Mammary epithelial cell (primary cell): ENCODE measurements around the gene SPNS3.

Experiments used
- EZH2 ChIP-seq: IDR thresholded peaks from 2 replicates; pipeline ENCODE4 v1.6.1; 2012; ENCODE audit warnings: low read length, inconsistent platforms, borderline replicate concordance
- TF ChIP-seq, protein P1 (sequence below), 2 donors: IDR thresholded peaks in 1 of 2; conservative IDR thresholded peaks in 1 of 2; 2 replicates each; pipeline ENCODE4 v1.5.1; 2011 to 2012; ENCODE audit warnings: inconsistent platforms in 2 of 2, low read length in 2 of 2, mild to moderate bottlenecking in 2 of 2, control low read depth in 1 of 2, low read depth in 1 of 2; ENCODE audit not compliant: insufficient read depth in 1 of 2; ENCODE audit errors: extremely low read depth in 1 of 2

- no peak for TF ChIP-seq EZH2
- TF ChIP-seq, protein P1, sequence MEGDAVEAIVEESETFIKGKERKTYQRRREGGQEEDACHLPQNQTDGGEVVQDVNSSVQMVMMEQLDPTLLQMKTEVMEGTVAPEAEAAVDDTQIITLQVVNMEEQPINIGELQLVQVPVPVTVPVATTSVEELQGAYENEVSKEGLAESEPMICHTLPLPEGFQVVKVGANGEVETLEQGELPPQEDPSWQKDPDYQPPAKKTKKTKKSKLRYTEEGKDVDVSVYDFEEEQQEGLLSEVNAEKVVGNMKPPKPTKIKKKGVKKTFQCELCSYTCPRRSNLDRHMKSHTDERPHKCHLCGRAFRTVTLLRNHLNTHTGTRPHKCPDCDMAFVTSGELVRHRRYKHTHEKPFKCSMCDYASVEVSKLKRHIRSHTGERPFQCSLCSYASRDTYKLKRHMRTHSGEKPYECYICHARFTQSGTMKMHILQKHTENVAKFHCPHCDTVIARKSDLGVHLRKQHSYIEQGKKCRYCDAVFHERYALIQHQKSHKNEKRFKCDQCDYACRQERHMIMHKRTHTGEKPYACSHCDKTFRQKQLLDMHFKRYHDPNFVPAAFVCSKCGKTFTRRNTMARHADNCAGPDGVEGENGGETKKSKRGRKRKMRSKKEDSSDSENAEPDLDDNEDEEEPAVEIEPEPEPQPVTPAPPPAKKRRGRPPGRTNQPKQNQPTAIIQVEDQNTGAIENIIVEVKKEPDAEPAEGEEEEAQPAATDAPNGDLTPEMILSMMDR (conservative IDR thresholded peaks at IDR 0.05 in 1 of 2, IDR thresholded peaks at IDR 0.05 in 1 of 2; ENCODE audit: extremely low read depth in 1 of 2, insufficient read depth in 1 of 2, low read depth in 1 of 2, low read length in 2 of 2), result no peak
Observed at GRCh38 chr17:4411201-4411600, 22.5 kb upstream of the SPNS3 start.
